ENCODE results near the gene FCGR3A. TPM values are rescaled to one million over a fixed set of nuclear protein-coding genes. Genes with fewer than 3 reads are reported as not detected.

FCGR3A gene
- total and polyA plus RNA-seq, 2 experiments from 2014 or later: not detected

GRCh38 chr1:161497961-161498360 lies 51.7 kb downstream of the FCGR3A start:
- Histone ChIP-seq H3K9me3 (ENCODE audit: low read depth) (no peaks in the 10 kb centered on the region), H3K27ac (no peak overlapping the region), H3K4me3 (no peak overlapping the region), H3K9ac (no peak overlapping the region), H3F3A (ENCODE audit: insufficient read depth) (no peaks in the 10 kb centered on the region), H3K4me1 (ENCODE audit: insufficient read depth) (no peaks in the 10 kb centered on the region), H2AFZ (no peak overlapping the region), H3K79me2 (ENCODE audit: insufficient read depth) (no peaks in the 10 kb centered on the region), H3K27me3 (replicated peaks; ENCODE audit: insufficient read depth) (peaks cover 4% of the 10 kb centered on the region; the same call in 1 of the 2 replicates), H4K20me1 (ENCODE audit: insufficient read depth) (no peaks in the 10 kb centered on the region), H3K9me2 (ENCODE audit: insufficient read depth) (no peaks in the 10 kb centered on the region), H3K36me3 (ENCODE audit: low read depth) (no peaks in the 10 kb centered on the region), H3K4me2 (ENCODE audit: unreplicated experiment) (no peak overlapping the region)
- WGBS, 2 experiments (ENCODE audit: low coverage in 1 of 2, low lambda C conversion rate in 2 of 2, missing lambda C conversion rate in 2 of 2): 0 to 4% methylated on average over 1 of the region's 1 CpG
- no peak for TF ChIP-seq EZH2 (IDR thresholded peaks at IDR 0.05; ENCODE audit: insufficient read depth, poor library complexity, severe bottlenecking)
- no peak for TF ChIP-seq EZH2phosphoT487 (IDR thresholded peaks at IDR 0.05; ENCODE audit: insufficient read depth, low read depth)
- in situ Hi-C loops (cut with MboI): no loop called here
- no peak for DNase-seq

- no peaks in the 10 kb centered on the region for H3K9me3 ChIP-seq (ENCODE audit: low read depth)
- no peak overlapping the region for H3K9ac ChIP-seq
- H3K36me3 ChIP-seq (ENCODE audit: low read depth): no peaks in the 10 kb centered on the region
- in situ Hi-C loops (cut with MboI): no loop called here
- no peaks in the 10 kb centered on the region for H3K79me2 ChIP-seq (ENCODE audit: insufficient read depth)
- H3K27ac ChIP-seq: no peak overlapping the region
- H3K9me2 ChIP-seq (ENCODE audit: insufficient read depth): no peaks in the 10 kb centered on the region
- H3K27me3 ChIP-seq (replicated peaks; ENCODE audit: insufficient read depth): peaks cover 20% of the 10 kb centered on the region
- no peaks in the 10 kb centered on the region for H3F3A ChIP-seq (ENCODE audit: insufficient read depth)
- DNase-seq: no peak
- H3K4me3 ChIP-seq: no peak overlapping the region
- H2AFZ ChIP-seq: no peak overlapping the region
- H3K4me2 ChIP-seq (ENCODE audit: unreplicated experiment): no peak overlapping the region
- TF ChIP-seq EZH2phosphoT487 (IDR thresholded peaks at IDR 0.05; ENCODE audit: insufficient read depth, low read depth) (no peak), EZH2 (IDR thresholded peaks at IDR 0.05; ENCODE audit: insufficient read depth, poor library complexity, severe bottlenecking) (no peak)
- H4K20me1 ChIP-seq (ENCODE audit: insufficient read depth): no peaks in the 10 kb centered on the region
- H3K4me1 ChIP-seq (ENCODE audit: insufficient read depth): no peaks in the 10 kb centered on the region
Observed at GRCh38 chr1:161495490-161495889, 54.1 kb downstream of the FCGR3A start.

GRCh38 chr1:161494091-161494735 lies 55.4 kb downstream of the FCGR3A start:
- Histone ChIP-seq H3K4me1 (ENCODE audit: insufficient read depth) (no peaks in the 10 kb centered on the region), H3K27me3 (replicated peaks; ENCODE audit: insufficient read depth) (peaks cover 32% of the 10 kb centered on the region), H3K9me3 (ENCODE audit: low read depth) (no peaks in the 10 kb centered on the region), H3F3A (ENCODE audit: insufficient read depth) (no peaks in the 10 kb centered on the region), H3K4me3 (no peak overlapping the region), H2AFZ (no peak overlapping the region), H3K9ac (no peak overlapping the region), H4K20me1 (ENCODE audit: insufficient read depth) (no peaks in the 10 kb centered on the region), H3K79me2 (ENCODE audit: insufficient read depth) (no peaks in the 10 kb centered on the region), H3K36me3 (ENCODE audit: low read depth) (no peaks in the 10 kb centered on the region), H3K9me2 (ENCODE audit: insufficient read depth) (no peaks in the 10 kb centered on the region), H3K27ac (no peak overlapping the region), H3K4me2 (ENCODE audit: unreplicated experiment) (no peak overlapping the region)
- DNase-seq: no peak
- 27 to 50% methylated on average over 3 of the region's 3 CpGs for WGBS, 2 experiments (ENCODE audit: low coverage in 1 of 2, low lambda C conversion rate in 2 of 2, missing lambda C conversion rate in 2 of 2)
- TF ChIP-seq EZH2 (IDR thresholded peaks at IDR 0.05; ENCODE audit: insufficient read depth, poor library complexity, severe bottlenecking): no peak
- no peak for TF ChIP-seq EZH2phosphoT487 (IDR thresholded peaks at IDR 0.05; ENCODE audit: insufficient read depth, low read depth)
- in situ Hi-C loops (cut with MboI): no loop called here

GRCh38 chr1:161492827-161493226 lies 56.8 kb downstream of the FCGR3A start:
- Histone ChIP-seq H3K79me2 (ENCODE audit: insufficient read depth) (no peaks in the 10 kb centered on the region), H3K9ac (no peak overlapping the region), H3K36me3 (ENCODE audit: low read depth) (no peaks in the 10 kb centered on the region), H3K4me2 (ENCODE audit: unreplicated experiment) (no peak overlapping the region), H3K27ac (no peak overlapping the region), H4K20me1 (ENCODE audit: insufficient read depth) (no peaks in the 10 kb centered on the region), H2AFZ (no peak overlapping the region), H3K4me1 (ENCODE audit: insufficient read depth) (peaks cover under 1% of the 10 kb centered on the region; the same call in 1 of the 2 replicates), H3K9me3 (ENCODE audit: low read depth) (no peaks in the 10 kb centered on the region), H3K9me2 (ENCODE audit: insufficient read depth) (no peaks in the 10 kb centered on the region), H3F3A (ENCODE audit: insufficient read depth) (no peaks in the 10 kb centered on the region), H3K4me3 (no peak overlapping the region), H3K27me3 (replicated peaks; ENCODE audit: insufficient read depth) (peaks cover 40% of the 10 kb centered on the region)
- WGBS, 2 experiments (ENCODE audit: low coverage in 1 of 2, low lambda C conversion rate in 2 of 2, missing lambda C conversion rate in 2 of 2): 21 to 28% methylated on average over 2 of the region's 2 CpGs
- TF ChIP-seq EZH2 (IDR thresholded peaks at IDR 0.05; ENCODE audit: insufficient read depth, poor library complexity, severe bottlenecking): no peak
- TF ChIP-seq EZH2phosphoT487 (IDR thresholded peaks at IDR 0.05; ENCODE audit: insufficient read depth, low read depth): no peak
- no peak for DNase-seq
- in situ Hi-C loops (cut with MboI): no loop called here

Other genes with a start within 250 kb of the FCGR3A start
- gene MPZ, start 239.8 kb downstream of the FCGR3A start, total RNA-seq (2014; rRNA removed; shearing (Covaris generic)): 0.11 TPM in 1 of 2 replicates, not detected in the other
- gene MPZ, start 239.8 kb downstream of the FCGR3A start, polyA plus RNA-seq (2016; fragmentation: Nextera tagmentation; extraction: Ambion mirVana): not detected in 2 replicates
- gene SDHC, start 235.4 kb downstream of the FCGR3A start, total RNA-seq (2014; rRNA removed; shearing (Covaris generic)): 17.4 and 39.2 TPM in 2 replicates
- gene SDHC, start 235.4 kb downstream of the FCGR3A start, polyA plus RNA-seq (2016; fragmentation: Nextera tagmentation; extraction: Ambion mirVana): 175 and 211 TPM in 2 replicates
- gene CFAP126, start 181.9 kb downstream of the FCGR3A start, total RNA-seq (2014; rRNA removed; shearing (Covaris generic)): not detected in 2 replicates
- gene CFAP126, start 181.9 kb downstream of the FCGR3A start, polyA plus RNA-seq (2016; fragmentation: Nextera tagmentation; extraction: Ambion mirVana): not detected in 2 replicates
- gene FCGR2A, start 44.4 kb downstream of the FCGR3A start, total RNA-seq (2014; rRNA removed; shearing (Covaris generic)): not detected in 2 replicates
- not detected in 2 replicates for gene FCGR2A, start 44.4 kb downstream of the FCGR3A start, polyA plus RNA-seq (2016; fragmentation: Nextera tagmentation; extraction: Ambion mirVana)
- gene HSPA6, start 25.3 kb downstream of the FCGR3A start, total RNA-seq (2014; rRNA removed; shearing (Covaris generic)): not detected in 2 replicates
- gene HSPA6, start 25.3 kb downstream of the FCGR3A start, polyA plus RNA-seq (2016; fragmentation: Nextera tagmentation; extraction: Ambion mirVana): 0.13 and 0.23 TPM in 2 replicates
- gene FCGR3B, start 81.4 kb upstream of the FCGR3A start, total RNA-seq (2014; rRNA removed; shearing (Covaris generic)): not detected in 2 replicates
- not detected in 2 replicates for gene FCGR3B, start 81.4 kb upstream of the FCGR3A start, polyA plus RNA-seq (2016; fragmentation: Nextera tagmentation; extraction: Ambion mirVana)
- gene FCGR2B, start 113.3 kb upstream of the FCGR3A start, total RNA-seq (2014; rRNA removed; shearing (Covaris generic)): not detected in 2 replicates
- 0.18 TPM in 1 of 2 replicates, not detected in the other for gene FCGR2B, start 113.3 kb upstream of the FCGR3A start, polyA plus RNA-seq (2016; fragmentation: Nextera tagmentation; extraction: Ambion mirVana)
- 7.5 and 8.4 TPM in 2 replicates for gene FCRLA, start 157.4 kb upstream of the FCGR3A start, total RNA-seq (2014; rRNA removed; shearing (Covaris generic))
- gene FCRLA, start 157.4 kb upstream of the FCGR3A start, polyA plus RNA-seq (2016; fragmentation: Nextera tagmentation; extraction: Ambion mirVana): 5.3 and 6.8 TPM in 2 replicates
- 8.3 and 14.5 TPM in 2 replicates for gene FCRLB, start 171.7 kb upstream of the FCGR3A start, total RNA-seq (2014; rRNA removed; shearing (Covaris generic))
- gene FCRLB, start 171.7 kb upstream of the FCGR3A start, polyA plus RNA-seq (2016; fragmentation: Nextera tagmentation; extraction: Ambion mirVana): 9.4 and 10.1 TPM in 2 replicates
- 27.4 and 34.2 TPM in 2 replicates for gene DUSP12, start 200.0 kb upstream of the FCGR3A start, total RNA-seq (2014; rRNA removed; shearing (Covaris generic))
- gene DUSP12, start 200.0 kb upstream of the FCGR3A start, polyA plus RNA-seq (2016; fragmentation: Nextera tagmentation; extraction: Ambion mirVana): 29.9 and 34.9 TPM in 2 replicates
- 19.8 and 21.4 TPM in 2 replicates for gene ATF6, start 216.5 kb upstream of the FCGR3A start, total RNA-seq (2014; rRNA removed; shearing (Covaris generic))
- 14.8 TPM in 2 replicates for gene ATF6, start 216.5 kb upstream of the FCGR3A start, polyA plus RNA-seq (2016; fragmentation: Nextera tagmentation; extraction: Ambion mirVana)